Left ventricle myocardium inferior (tissue), 1 donor: ENCODE measurements around the gene SPRED2. TPM values are rescaled to one million over a fixed set of nuclear protein-coding genes. Genes with fewer than 3 reads are reported as not detected.

Source experiments
- DNase-seq: peaks from one replicate; pipeline ENCODE4 v3.0.0-alpha.2; 2020
- H3K27ac ChIP-seq: fragments of 200-600 bp; replicated peaks from 2 replicates; pipeline ENCODE4 v1.8.0; 2021
- H3K27me3 ChIP-seq: fragments of 200-600 bp; 2 replicates; pipeline ENCODE4 v1.8.0; 2021; ENCODE audit warnings: low read depth
- H3K36me3 ChIP-seq: fragments of 200-600 bp; 2 replicates; pipeline ENCODE4 v1.8.0; 2021
- H3K4me1 ChIP-seq: fragments of 200-600 bp; 2 replicates; pipeline ENCODE4 v1.8.0; 2021
- H3K4me3 ChIP-seq: fragments of 200-600 bp; 2 replicates; pipeline ENCODE4 v1.8.0; 2021; ENCODE audit warnings: mild to moderate bottlenecking, moderate library complexity
- H3K9me3 ChIP-seq: fragments of 200-600 bp; replicated peaks from 2 replicates; pipeline ENCODE4 v1.8.0; 2021
- intact Hi-C: fragments of 100-400 bp; cut with micrococcal nuclease; formaldehyde crosslinking; loops from one replicate; pipeline ENCODE4 v1.11.0; 2022
- total RNA-seq: library from RNA; stranded (reverse); fragmentation: NEBNext Ultra II Directional; extraction: Animal tissue kit (Norgen Biotek cat#: 25700); gene quantifications from one replicate; pipeline ENCODE4 v1.2.1, GENCODE V29; 2021
- TF ChIP-seq, protein P1 (sequence below): fragments of 200-600 bp; IDR thresholded peaks from 2 replicates; pipeline ENCODE4 v1.8.0; 2021; ENCODE audit warnings: antibody characterized with exemption, mild to moderate bottlenecking, borderline replicate concordance
- donor health status: DM: no; HTN: yes; CAD: no; lungs with severe emphysema.

Gene SPRED2
- total RNA-seq, 1 donor from 2014 or later, result 18.9 TPM

DNA sequence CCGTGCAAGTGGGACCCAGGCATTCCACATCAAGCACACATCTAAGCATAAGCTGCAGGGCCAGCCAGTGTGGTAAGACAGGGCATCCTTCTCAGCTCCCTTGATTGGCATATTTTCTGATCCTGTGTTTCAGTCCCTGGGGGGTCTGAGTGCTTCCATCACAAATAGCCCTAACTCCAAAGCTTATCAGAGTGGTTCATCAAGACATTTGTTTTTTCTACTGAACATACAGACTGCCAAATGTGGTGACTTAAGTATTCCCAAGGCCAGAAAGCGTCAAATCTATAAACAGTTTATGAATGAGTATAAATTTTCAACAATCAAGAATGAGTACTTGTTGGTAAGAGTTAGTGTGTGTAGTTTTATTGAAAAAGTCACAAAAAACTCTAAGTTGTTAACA is 18.8 kb downstream of the SPRED2 start:
- no peak overlapping the region for H3K4me3 ChIP-seq
- H3K27me3 ChIP-seq, result no peaks in the 10 kb centered on the region
- H3K36me3 ChIP-seq, result no peaks in the 10 kb centered on the region
- H3K27ac ChIP-seq, result no peak overlapping the region
- H3K9me3 ChIP-seq, result no peaks in the 10 kb centered on the region
- peaks cover 61% of the 10 kb centered on the region for H3K4me1 ChIP-seq
- intact Hi-C loops, result no loop called here
- DNase-seq, result no peak
- TF ChIP-seq, protein P1, sequence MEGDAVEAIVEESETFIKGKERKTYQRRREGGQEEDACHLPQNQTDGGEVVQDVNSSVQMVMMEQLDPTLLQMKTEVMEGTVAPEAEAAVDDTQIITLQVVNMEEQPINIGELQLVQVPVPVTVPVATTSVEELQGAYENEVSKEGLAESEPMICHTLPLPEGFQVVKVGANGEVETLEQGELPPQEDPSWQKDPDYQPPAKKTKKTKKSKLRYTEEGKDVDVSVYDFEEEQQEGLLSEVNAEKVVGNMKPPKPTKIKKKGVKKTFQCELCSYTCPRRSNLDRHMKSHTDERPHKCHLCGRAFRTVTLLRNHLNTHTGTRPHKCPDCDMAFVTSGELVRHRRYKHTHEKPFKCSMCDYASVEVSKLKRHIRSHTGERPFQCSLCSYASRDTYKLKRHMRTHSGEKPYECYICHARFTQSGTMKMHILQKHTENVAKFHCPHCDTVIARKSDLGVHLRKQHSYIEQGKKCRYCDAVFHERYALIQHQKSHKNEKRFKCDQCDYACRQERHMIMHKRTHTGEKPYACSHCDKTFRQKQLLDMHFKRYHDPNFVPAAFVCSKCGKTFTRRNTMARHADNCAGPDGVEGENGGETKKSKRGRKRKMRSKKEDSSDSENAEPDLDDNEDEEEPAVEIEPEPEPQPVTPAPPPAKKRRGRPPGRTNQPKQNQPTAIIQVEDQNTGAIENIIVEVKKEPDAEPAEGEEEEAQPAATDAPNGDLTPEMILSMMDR, result no peak

DNA sequence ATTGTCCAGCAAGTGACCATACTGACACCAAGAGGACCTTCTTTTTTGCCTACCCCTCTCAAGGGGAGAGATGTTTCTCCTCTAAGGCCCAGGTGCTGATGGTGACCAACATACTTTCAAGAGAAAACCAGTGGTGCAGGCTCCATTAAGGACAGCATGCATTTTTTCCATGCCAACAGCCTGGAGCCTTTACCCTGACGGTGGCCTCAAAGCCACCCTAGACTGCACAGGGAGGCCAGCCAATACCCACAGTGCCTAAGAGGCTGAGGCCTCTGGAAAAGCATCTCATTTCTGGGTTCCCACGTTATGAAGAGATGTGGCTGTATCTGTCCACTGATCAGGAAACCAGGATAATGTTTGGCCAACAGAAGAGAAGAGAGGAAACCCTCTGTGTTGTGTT is 19.3 kb downstream of the SPRED2 start:
- no peak for DNase-seq
- Histone ChIP-seq H3K27ac (no peak overlapping the region), H3K36me3 (no peaks in the 10 kb centered on the region), H3K4me3 (no peak overlapping the region), H3K4me1 (peaks cover 66% of the 10 kb centered on the region), H3K9me3 (no peaks in the 10 kb centered on the region), H3K27me3 (no peaks in the 10 kb centered on the region)
- intact Hi-C loops, result no loop called here
- TF ChIP-seq, protein P1, result no peak

DNA sequence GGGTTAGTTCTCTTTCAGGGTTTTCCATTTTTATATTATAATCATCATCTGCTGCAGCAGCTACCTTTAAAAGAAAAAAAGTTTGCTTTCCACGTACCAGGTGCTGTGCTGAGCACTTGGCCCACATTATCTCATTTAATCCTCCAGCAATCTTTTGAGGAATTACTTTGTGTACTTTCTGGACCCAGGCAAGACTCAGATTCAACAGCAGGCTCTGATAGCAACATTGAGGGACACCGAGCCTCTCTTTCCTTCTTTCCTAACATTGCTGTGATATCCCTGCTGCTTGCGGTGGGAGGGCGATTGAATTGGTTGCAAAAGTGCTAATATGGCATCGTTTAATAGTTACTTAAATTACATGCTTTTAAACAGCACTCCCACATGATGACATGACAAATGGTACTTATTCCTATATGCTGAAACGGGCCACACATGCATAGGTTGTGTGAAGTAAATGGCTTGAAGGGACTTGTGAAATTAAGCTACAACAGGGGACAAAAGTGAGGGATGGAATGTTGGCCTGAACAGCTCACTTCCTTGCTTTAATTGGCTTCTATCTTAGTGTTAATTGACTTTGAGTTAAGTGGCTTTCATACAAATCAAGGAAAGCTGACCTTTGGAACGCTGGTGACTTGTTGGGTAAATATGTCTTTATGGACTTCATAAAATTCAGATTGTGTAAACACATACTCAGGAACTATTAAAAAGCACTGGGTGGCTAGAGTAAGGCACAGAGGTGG is 21.2 kb downstream of the SPRED2 start:
- Histone ChIP-seq H3K4me1 (peaks cover 66% of the 10 kb centered on the region), H3K27me3 (no peaks in the 10 kb centered on the region), H3K27ac (no peak overlapping the region), H3K9me3 (no peaks in the 10 kb centered on the region), H3K36me3 (no peaks in the 10 kb centered on the region), H3K4me3 (no peak overlapping the region)
- TF ChIP-seq, protein P1, result no peak
- intact Hi-C loops, result no loop called here
- no peak for DNase-seq

DNA sequence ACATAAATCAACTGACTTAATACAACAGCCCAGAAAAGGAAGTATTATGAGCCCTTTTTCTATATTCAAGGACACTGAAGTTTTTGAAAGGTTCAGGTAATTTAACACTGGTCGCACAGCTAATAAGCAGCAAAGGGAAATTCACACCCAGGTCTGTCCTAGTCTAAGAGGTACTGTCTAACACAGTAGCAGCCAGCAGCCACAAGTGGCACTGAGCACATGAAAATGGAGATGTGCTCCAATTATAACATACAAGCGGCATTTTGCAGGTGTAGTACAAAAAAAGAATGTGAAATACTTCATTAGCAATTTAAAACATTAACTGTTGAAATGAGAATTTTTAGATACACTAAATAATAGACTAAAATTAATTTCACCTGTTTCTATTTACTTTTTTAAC is 23.4 kb downstream of the SPRED2 start:
- no peaks in the 10 kb centered on the region for H3K27me3 ChIP-seq
- H3K9me3 ChIP-seq, result no peaks in the 10 kb centered on the region
- intact Hi-C loops, result no loop called here
- no peak overlapping the region for H3K4me3 ChIP-seq
- H3K27ac ChIP-seq, result no peak overlapping the region
- no peak for DNase-seq
- no peaks in the 10 kb centered on the region for H3K36me3 ChIP-seq
- TF ChIP-seq, protein P1, result no peak
- H3K4me1 ChIP-seq, result peaks cover 76% of the 10 kb centered on the region

DNA sequence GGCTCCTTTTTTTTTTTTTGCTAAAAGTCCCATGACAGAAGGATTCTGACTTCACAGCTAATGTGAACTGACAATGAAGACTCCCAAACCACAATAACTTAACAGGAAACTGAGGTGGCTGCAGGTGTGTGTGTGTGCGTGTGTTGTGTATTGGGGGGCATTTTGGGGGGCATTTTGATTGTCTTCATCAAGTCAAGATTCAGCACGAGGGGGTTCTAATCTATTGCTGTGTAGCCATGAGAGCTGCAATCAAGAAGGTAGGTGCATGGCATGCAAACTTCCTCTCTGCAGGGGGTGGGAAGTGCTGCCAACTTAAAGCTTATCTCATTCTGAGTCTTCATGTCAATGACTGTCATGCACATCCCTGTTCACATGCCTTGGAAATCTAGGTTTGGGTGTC is 25.2 kb downstream of the SPRED2 start:
- H3K27me3 ChIP-seq, result no peaks in the 10 kb centered on the region
- H3K9me3 ChIP-seq, result no peaks in the 10 kb centered on the region
- no peaks in the 10 kb centered on the region for H3K36me3 ChIP-seq
- no peak for DNase-seq
- no peak overlapping the region for H3K4me3 ChIP-seq
- TF ChIP-seq, protein P1, result no peak
- no peak overlapping the region for H3K27ac ChIP-seq
- intact Hi-C loops, result no loop called here
- peaks cover 77% of the 10 kb centered on the region for H3K4me1 ChIP-seq
